Activated CD4-positive, CD25-positive, alpha-beta regulatory T cell treated with anti-CD3 and anti-CD28 coated beads, Interleukin-2, amount 50 U/mL, for 24 hours (primary cell): ENCODE results near the gene EPB41L4A.
"Not testable (repeated sequence)": the region's sequence is repeated elsewhere in the genome, so short reads cannot be mapped to it uniquely, and the experiment has no call there.

Experiments
- ATAC-seq, 2 donors: fragments of 150-1000 bp; cut with Tn5 transposase; one replicate each; pipeline ENCODE4 v1.10.0; 2021; ENCODE audit warnings: mild to moderate bottlenecking in 1 of 2, moderate library complexity in 1 of 2

EPB41L4A gene

GRCh38 chr5:112401924-112402323 lies 17.2 kb downstream of the EPB41L4A start:
- no peak for ATAC-seq

- ATAC-seq = no peak
These were observed 21.4 kb downstream of the EPB41L4A start for GRCh38 chr5:112397690-112398089.

- ATAC-seq = no peak
These were observed 22.6 kb downstream of the EPB41L4A start for GRCh38 chr5:112396430-112396829.

GRCh38 chr5:112395299-112395698 lies 23.8 kb downstream of the EPB41L4A start:
- ATAC-seq = not testable (repeated sequence)

GRCh38 chr5:112390327-112390726 lies 28.8 kb downstream of the EPB41L4A start:
- ATAC-seq = no peak

- ATAC-seq = no peak
These were observed 30.3 kb downstream of the EPB41L4A start for GRCh38 chr5:112388739-112389138.

GRCh38 chr5:112388074-112388473 lies 31.0 kb downstream of the EPB41L4A start:
- no peak for ATAC-seq

GRCh38 chr5:112386766-112387165 lies 32.3 kb downstream of the EPB41L4A start:
- no peak for ATAC-seq

GRCh38 chr5:112385969-112386368 lies 33.1 kb downstream of the EPB41L4A start:
- ATAC-seq = no peak

- ATAC-seq = no peak
These were observed 33.5 kb downstream of the EPB41L4A start for GRCh38 chr5:112385566-112385965.

- ATAC-seq = no peak
These were observed 34.6 kb downstream of the EPB41L4A start for GRCh38 chr5:112384523-112384922.

- no peak for ATAC-seq
These were observed 36.2 kb downstream of the EPB41L4A start for GRCh38 chr5:112382886-112383285.

GRCh38 chr5:112381521-112381920 lies 37.6 kb downstream of the EPB41L4A start:
- no peak for ATAC-seq

GRCh38 chr5:112379542-112380325 lies 39.3 kb downstream of the EPB41L4A start:
- ATAC-seq = no peak

GRCh38 chr5:112374818-112375217 lies 44.3 kb downstream of the EPB41L4A start:
- ATAC-seq = no peak

- ATAC-seq = no peak
These were observed 44.7 kb downstream of the EPB41L4A start for GRCh38 chr5:112374356-112374755.

GRCh38 chr5:112373885-112374284 lies 45.2 kb downstream of the EPB41L4A start:
- no peak for ATAC-seq

- ATAC-seq = no peak
These were observed 46.5 kb downstream of the EPB41L4A start for GRCh38 chr5:112372543-112372942.

- ATAC-seq = no peak
These were observed 48.0 kb downstream of the EPB41L4A start for GRCh38 chr5:112371067-112371466.

GRCh38 chr5:112367400-112367799 lies 51.7 kb downstream of the EPB41L4A start:
- ATAC-seq = no peak

GRCh38 chr5:112366987-112367386 lies 52.1 kb downstream of the EPB41L4A start:
- ATAC-seq = no peak

- ATAC-seq = not testable (repeated sequence)
These were observed 58.3 kb downstream of the EPB41L4A start for GRCh38 chr5:112360740-112361139.

- ATAC-seq = no peak
These were observed 62.7 kb downstream of the EPB41L4A start for GRCh38 chr5:112356178-112356956.

- no peak for ATAC-seq
These were observed 63.9 kb downstream of the EPB41L4A start for GRCh38 chr5:112355058-112355685.
